HepG2 (cell line): ENCODE results near the gene PURB. TPM values are rescaled to one million over a fixed set of nuclear protein-coding genes. Genes with fewer than 3 reads are reported as not detected.

Source experiments
- ARID2 ChIP-seq: sonication (generic); formaldehyde crosslinking; IDR thresholded peaks from 2 replicates; pipeline ENCODE4 v1.8.1; 2022; ENCODE audit warnings: mild to moderate bottlenecking, missing genetic modification reagents, borderline replicate concordance
- CEBPB ChIP-seq: IDR thresholded peaks from 2 replicates; pipeline ENCODE4 v1.6.1; 2011; ENCODE audit warnings: low read depth, low read length, improper control_type of control experiment, borderline replicate concordance
- CENPBD1 ChIP-seq: sonication (generic); formaldehyde crosslinking; IDR thresholded peaks from 2 replicates; pipeline ENCODE4 v1.8.0; 2022; ENCODE audit warnings: missing genetic modification reagents, low read depth, mild to moderate bottlenecking, borderline replicate concordance
- DDIT3 ChIP-seq: sonication (generic); formaldehyde crosslinking; IDR thresholded peaks from 2 replicates; pipeline ENCODE4 v1.4.0; 2020; ENCODE audit warnings: mild to moderate bottlenecking, missing genetic modification reagents
- ETS1 ChIP-seq: sonication (generic); formaldehyde crosslinking; IDR thresholded peaks from 2 replicates; pipeline ENCODE4 v1.4.0; 2020; ENCODE audit warnings: missing genetic modification reagents
- FOSL2 ChIP-seq: sonication (generic); formaldehyde crosslinking; IDR thresholded peaks from 2 replicates; pipeline ENCODE4 v1.4.0; 2020; ENCODE audit warnings: missing genetic modification reagents
- GATAD2A ChIP-seq: IDR thresholded peaks from 2 replicates; pipeline ENCODE4 v1.6.1; 2016
- HDAC6 ChIP-seq: fragments of 200-600 bp; sonication (generic); IDR thresholded peaks from 2 replicates; pipeline ENCODE4 v1.7.0; 2017; ENCODE audit warnings: mild to moderate bottlenecking, antibody characterized with exemption, low read length, low read depth
- KLF13 ChIP-seq: sonication (generic); formaldehyde crosslinking; IDR thresholded peaks from 2 replicates; pipeline ENCODE4 v1.4.0; 2020; ENCODE audit warnings: mild to moderate bottlenecking, missing genetic modification reagents
- RXRA ChIP-seq: sonication (generic); formaldehyde crosslinking; IDR thresholded peaks from 2 replicates; pipeline ENCODE4 v1.5.1; 2020; ENCODE audit warnings: missing genetic modification reagents
- SP5 ChIP-seq: IDR thresholded peaks from 2 replicates; pipeline ENCODE4 v1.6.1; 2016; ENCODE audit warnings: low read depth, borderline replicate concordance
- THAP11 ChIP-seq: IDR thresholded peaks from 2 replicates; pipeline ENCODE4 v1.6.1; 2016; ENCODE audit warnings: missing biosample characterization, missing genetic modification reagents
- THAP8 ChIP-seq: sonication (generic); formaldehyde crosslinking; IDR thresholded peaks from 2 replicates; pipeline ENCODE4 v1.5.1; 2020; ENCODE audit warnings: missing genetic modification reagents, mild to moderate bottlenecking, borderline replicate concordance
- ZFP82 ChIP-seq: sonication (generic); formaldehyde crosslinking; IDR thresholded peaks from 2 replicates; pipeline ENCODE4 v1.5.1; 2020; ENCODE audit warnings: mild to moderate bottlenecking, missing genetic modification reagents, borderline replicate concordance
- ZHX1 ChIP-seq: sonication (generic); formaldehyde crosslinking; IDR thresholded peaks from 2 replicates; pipeline ENCODE4 v1.8.1; 2022; ENCODE audit warnings: low read depth, mild to moderate bottlenecking, missing genetic modification reagents
- ZKSCAN5 ChIP-seq: sonication (generic); formaldehyde crosslinking; IDR thresholded peaks from 2 replicates; pipeline ENCODE4 v1.5.1; 2020; ENCODE audit warnings: mild to moderate bottlenecking, missing genetic modification reagents
- ZNF251 ChIP-seq: sonication (generic); formaldehyde crosslinking; IDR thresholded peaks from 2 replicates; pipeline ENCODE4 v1.9.0; 2021; ENCODE audit warnings: mild to moderate bottlenecking, missing genetic modification reagents
- ZNF280D ChIP-seq: sonication (generic); formaldehyde crosslinking; IDR thresholded peaks from 2 replicates; pipeline ENCODE4 v1.5.1; 2020; ENCODE audit warnings: mild to moderate bottlenecking, missing genetic modification reagents
- ZNF580 ChIP-seq: IDR thresholded peaks from 2 replicates; pipeline ENCODE4 v1.6.1; 2016; ENCODE audit warnings: low read depth, borderline replicate concordance
- ZNF629 ChIP-seq: sonication (generic); formaldehyde crosslinking; conservative IDR thresholded peaks from 2 replicates; pipeline ENCODE4 v1.5.0; 2020; ENCODE audit warnings: missing genetic modification reagents
- polyA plus RNA-seq, 8 experiments: library from polyadenylated mRNA; depleted of rRNA in 3 of 8; stranded (reverse) in 7 of 8; unstranded in 1 of 8; fragments of >200 nt; fragmentation: Illumina TruSeq in 4 of 8; extraction: Trizol in 4 of 8; gene quantifications; 2 replicates each; pipeline versions ENCODE4 v1.2.1 to v1.2.3, GENCODE V29; 2011 to 2016; ENCODE audit warnings: low read depth in 4 of 8, missing spikeins in 1 of 8, mixed read lengths in 1 of 8; ENCODE audit not compliant: insufficient read depth in 1 of 8
- total RNA-seq, 5 experiments: library from RNA; depleted of rRNA; stranded (reverse); fragments of >200 nt; fragmentation: Illumina TruSeq; extraction: Trizol; gene quantifications; 2 replicates each; pipeline ENCODE4 v1.2.3, GENCODE V29; 2016; ENCODE audit warnings: low read depth in 1 of 5

Gene PURB
- total and polyA plus RNA-seq, 2 of the 13 experiments (the other 11 are each of a cell fraction or from before 2014, with no cell fraction given): 2.3 to 4.3 TPM

- TF ChIP-seq ZNF251 (no peak), RXRA (CRISPR knock-in tag) (no peak), ZNF280D (CRISPR knock-in tag) (0 out of 2 replicates have a peak, but pooled peaks have one; percentile 43), ZKSCAN5 (CRISPR knock-in tag) (no peak), HDAC6 (no peak), THAP11 (peak; percentile 76), CEBPB (peak; percentile 75), ZFP82 (peak; percentile 44; the same call in 1 of the 2 replicates), FOSL2 (CRISPR knock-in tag) (peak; percentile 5; the same call in 1 of the 2 replicates), SP5 (peak; percentile 74), THAP8 (CRISPR knock-in tag) (no peak), ARID2 (CRISPR knock-in tag) (no peak), ZNF580 (CRISPR knock-in tag) (peak; percentile 19; the same call in 1 of the 2 replicates), CENPBD1 (CRISPR knock-in tag) (no peak), KLF13 (CRISPR knock-in tag) (no peak), GATAD2A (CRISPR knock-in tag) (peak; percentile 48), ZNF629 (0 out of 2 replicates have a peak, but pooled peaks have one; percentile 21), DDIT3 (CRISPR knock-in tag) (0 out of 2 replicates have a peak, but pooled peaks have one; percentile 39), ZHX1 (CRISPR knock-in tag) (no peak), ETS1 (CRISPR knock-in tag) (no peak)
Measured at GRCh38 chr7:44847920-44848634, 37.3 kb downstream of the PURB start, which contains the start of gene H2AZ2 (continued).
